Lower leg skin (tissue), 4 donors: ENCODE measurements around the gene R3HDM2. TPM values are rescaled to one million over a fixed set of nuclear protein-coding genes. Genes with fewer than 3 reads are reported as not detected.
"Not testable (repeated sequence)": the region's sequence is repeated elsewhere in the genome, so short reads cannot be mapped to it uniquely, and the experiment has no call there.

Source experiments
- DNase-seq, 2 donors: peaks; one replicate each; pipeline ENCODE4 v3.0.0-alpha.2; 2019; ENCODE audit warnings: low spot score in 2 of 2
- H3K4me3 ChIP-seq: fragments of 200-600 bp; sonication (generic); 2 replicates; pipeline ENCODE4 v1.5.1; 2017; ENCODE audit warnings: mild to moderate bottlenecking, low read depth; ENCODE audit not compliant: poor library complexity, severe bottlenecking
- CTCF ChIP-seq, 3 donors: fragments of 450-650 bp; IDR thresholded peaks; one replicate each; pipeline ENCODE4 v1.5.1; 2016; ENCODE audit warnings: antibody characterized with exemption in 3 of 3, mild to moderate bottlenecking in 3 of 3, moderate library complexity in 2 of 3
- POLR2A ChIP-seq, 2 donors: fragments of 450-650 bp; IDR thresholded peaks; one replicate each; pipeline ENCODE4 v1.6.1; 2016 to 2017; ENCODE audit warnings: antibody characterized with exemption in 2 of 2, mild to moderate bottlenecking in 1 of 2, moderate library complexity in 1 of 2
- WGBS, 2 donors: methylation state at CpG; one replicate each; pipeline ENCODE4 v1.1.5; 2018; 5-methylcytosine and 5-hydroxymethylcytosine counted together
- intact Hi-C: fragments of 100-400 bp; cut with DNase I; formaldehyde crosslinking; loops from one replicate; pipeline ENCODE4 v1.15.0; 2023; ENCODE audit warnings: low total_unique reads
- total RNA-seq, 4 donors: library from RNA; depleted of rRNA; stranded (reverse); fragments of >200 nt; gene quantifications; one replicate each; pipeline ENCODE4 v1.1.0, GENCODE V29; 2016

The R3HDM2 gene
- total RNA-seq, 4 donors from 2014 or later: 37.2 to 64.6 (median 54.3) TPM

GRCh38 chr12:57401165-57401564 is 29.7 kb downstream of the R3HDM2 start:
- DNase-seq: no peak
- no peak overlapping the region for H3K4me3 ChIP-seq
- intact Hi-C loops: no loop called here
- WGBS, 2 donors: 50 to 61% methylated on average over 5 of the region's 5 CpGs
- TF ChIP-seq POLR2A (IDR thresholded peaks at IDR 0.05): no peak

DNA sequence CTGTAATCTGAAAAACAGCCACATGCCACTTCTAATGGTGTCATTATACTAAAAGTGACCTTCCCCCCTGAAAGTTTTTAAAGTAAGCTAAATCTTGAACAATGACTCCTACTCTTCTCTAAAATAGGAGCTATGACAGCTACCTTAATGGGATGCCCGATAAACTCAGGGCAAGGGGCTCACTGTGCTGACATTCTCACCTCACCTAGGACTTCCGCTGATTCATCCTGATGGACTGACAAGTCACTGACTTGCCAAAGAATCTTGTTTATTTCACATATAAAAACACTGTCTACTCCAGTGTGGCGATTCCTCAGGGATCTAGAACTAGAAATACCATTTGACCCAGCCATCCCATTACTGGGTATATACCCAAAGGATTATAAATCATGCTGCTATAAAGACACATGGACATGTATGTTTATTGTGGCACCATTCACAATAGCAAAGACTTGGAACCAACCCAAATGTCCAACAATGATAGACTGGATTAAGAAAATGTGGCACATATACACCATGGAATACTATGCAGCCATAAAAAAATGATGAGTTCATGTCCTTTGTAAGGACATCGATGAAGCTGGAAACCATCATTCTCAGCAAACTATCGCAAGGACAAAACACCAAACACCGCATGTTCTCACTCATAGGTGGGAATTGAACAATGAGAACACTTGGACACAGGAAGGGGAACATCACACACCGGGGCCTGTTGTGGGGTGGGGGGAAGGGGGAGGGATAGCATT is 31.0 kb downstream of the R3HDM2 start:
- intact Hi-C loops, H3K4me3 ChIP-seq, DNase-seq: not testable (repeated sequence)
- 98% methylated on average over 7 of the region's 7 CpGs for WGBS, 2 donors

DNA sequence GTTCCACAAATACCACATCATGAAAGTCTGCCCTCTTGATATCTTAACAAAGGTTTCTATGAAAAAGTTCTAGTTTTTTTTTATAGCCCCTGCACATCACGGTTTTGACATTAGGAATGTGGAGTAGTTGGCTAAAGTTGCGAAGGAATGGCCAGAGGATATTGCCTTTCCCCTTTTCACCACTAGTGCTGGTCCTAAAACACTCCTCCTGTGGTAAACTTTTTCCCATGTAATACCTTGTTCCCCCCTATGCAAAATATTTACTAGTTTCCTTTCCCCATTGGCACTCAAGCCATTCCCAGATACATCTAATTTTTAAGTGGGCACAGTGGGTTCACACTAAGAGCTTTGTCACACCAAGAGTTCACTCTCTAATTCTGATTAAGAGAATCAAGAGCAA is 33.4 kb downstream of the R3HDM2 start:
- DNase-seq: no peak
- WGBS, 2 donors: 90 to 94% methylated on average over 2 of the region's 2 CpGs
- H3K4me3 ChIP-seq: no peak overlapping the region
- TF ChIP-seq CTCF (IDR thresholded peaks at IDR 0.05) (no peak), POLR2A (IDR thresholded peaks at IDR 0.05) (no peak)
- intact Hi-C loops: no loop called here

- WGBS, 2 donors: 97% methylated on average over 18 of the region's 18 CpGs
- no peak for TF ChIP-seq POLR2A (IDR thresholded peaks at IDR 0.05)
- TF ChIP-seq CTCF (IDR thresholded peaks at IDR 0.05): no peak
- H3K4me3 ChIP-seq: no peak overlapping the region
- intact Hi-C loops: no loop called here
- no peak for DNase-seq
These were observed 35.7 kb downstream of the R3HDM2 start for GRCh38 chr12:57395121-57395520.

DNA sequence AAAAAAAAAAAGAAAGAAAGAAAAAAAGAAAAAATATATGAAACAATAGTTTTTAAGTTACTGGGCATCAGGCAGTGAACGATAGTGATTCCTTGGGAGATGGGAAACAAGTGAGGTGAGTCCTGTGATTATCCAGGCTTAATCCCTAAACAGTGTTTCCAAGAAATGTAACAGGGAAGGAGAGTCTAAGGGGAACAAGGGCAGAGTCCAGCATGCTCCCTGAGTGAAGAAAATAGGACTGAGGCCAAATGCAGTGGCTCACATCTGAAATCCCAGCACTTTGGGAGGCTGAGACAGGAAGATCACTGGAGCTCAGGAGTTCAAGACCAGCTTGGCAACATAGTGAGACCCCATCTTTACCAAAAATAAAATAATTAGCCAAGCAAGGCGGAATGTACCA is 40.7 kb downstream of the R3HDM2 start:
- WGBS, 2 donors: 93 to 96% methylated on average over 2 of the region's 2 CpGs
- TF ChIP-seq CTCF (IDR thresholded peaks at IDR 0.05) (no peak), POLR2A (IDR thresholded peaks at IDR 0.05) (no peak)
- intact Hi-C loops: no loop called here
- DNase-seq: no peak
- H3K4me3 ChIP-seq: no peak overlapping the region

DNA sequence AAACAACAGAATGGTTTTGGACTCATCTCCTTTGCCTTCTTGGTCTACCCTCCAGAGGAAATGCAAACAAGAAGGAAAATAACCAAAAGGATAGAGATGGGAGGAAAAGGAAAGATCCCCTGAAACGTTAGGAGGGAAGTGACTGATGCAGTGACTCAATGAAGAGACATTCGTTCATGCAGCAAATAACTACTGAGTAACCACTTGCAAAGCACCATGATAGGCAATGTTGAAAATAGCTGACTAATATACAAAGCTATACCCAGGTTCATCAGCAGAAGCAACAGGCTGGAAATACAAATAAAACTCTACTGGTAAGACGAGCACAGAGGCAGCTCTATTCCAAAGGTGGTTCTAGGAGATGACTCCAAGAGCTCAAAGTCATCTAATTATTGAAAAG is 41.8 kb downstream of the R3HDM2 start:
- WGBS, 2 donors: 37 to 38% methylated on average over 3 of the region's 3 CpGs
- H3K4me3 ChIP-seq: no peak overlapping the region
- DNase-seq: no peak
- TF ChIP-seq CTCF (IDR thresholded peaks at IDR 0.05) (no peak), POLR2A (IDR thresholded peaks at IDR 0.05) (no peak)
- intact Hi-C loops: no loop called here

DNA sequence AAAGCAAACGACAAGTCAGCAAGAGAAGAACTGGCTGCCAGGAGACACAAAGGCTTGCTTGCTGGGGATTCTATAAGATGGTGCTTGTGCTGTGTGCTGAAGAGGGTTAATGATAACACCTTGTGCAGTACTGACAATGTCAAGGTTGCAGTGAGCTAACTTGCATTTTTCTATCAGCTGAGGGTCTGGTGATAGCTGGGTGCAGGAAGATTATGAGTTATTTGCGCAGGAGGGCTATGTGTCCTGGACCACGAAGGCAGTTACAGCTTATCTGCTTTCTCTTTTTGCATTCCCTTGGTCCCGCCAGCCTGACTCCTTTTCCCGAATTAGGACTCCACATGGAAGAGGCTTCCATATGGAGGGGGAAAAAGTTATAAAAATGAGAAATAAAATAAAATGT is 42.4 kb downstream of the R3HDM2 start:
- TF ChIP-seq POLR2A (IDR thresholded peaks at IDR 0.05) (no peak), CTCF (IDR thresholded peaks at IDR 0.05) (no peak)
- intact Hi-C loops: no loop called here
- no peak overlapping the region for H3K4me3 ChIP-seq
- WGBS, 2 donors: 92 to 96% methylated on average over 5 of the region's 5 CpGs
- DNase-seq: no peak
